ENCODE results near the gene TANC2.

- TF ChIP-seq CTCF (IDR thresholded peaks at IDR 0.05) (no peak), POLR2AphosphoS5 (IDR thresholded peaks at IDR 0.05) (no peak)
Observed at GRCh38 chr17:62984801-62985200, 18.8 kb downstream of the TANC2 start.
